Subcutaneous adipose tissue (tissue), 4 donors: ENCODE results near the gene SLU7. TPM values are rescaled to one million over a fixed set of nuclear protein-coding genes. Genes with fewer than 3 reads are reported as not detected.

ENCODE experiments used
- CTCF ChIP-seq: fragments of 450-650 bp; IDR thresholded peaks from one replicate; pipeline ENCODE4 v1.5.1; 2016; ENCODE audit warnings: low read depth, mild to moderate bottlenecking, control low read depth, antibody characterized with exemption, moderate library complexity
- total RNA-seq, 4 donors: library from RNA; depleted of rRNA; stranded (reverse); fragments of >200 nt; gene quantifications; one replicate each; pipeline ENCODE4 v1.1.0, GENCODE V29; 2016

SLU7 gene
- total RNA-seq, 4 donors from 2014 or later: 42.8 to 98.0 (median 70.5) TPM

DNA sequence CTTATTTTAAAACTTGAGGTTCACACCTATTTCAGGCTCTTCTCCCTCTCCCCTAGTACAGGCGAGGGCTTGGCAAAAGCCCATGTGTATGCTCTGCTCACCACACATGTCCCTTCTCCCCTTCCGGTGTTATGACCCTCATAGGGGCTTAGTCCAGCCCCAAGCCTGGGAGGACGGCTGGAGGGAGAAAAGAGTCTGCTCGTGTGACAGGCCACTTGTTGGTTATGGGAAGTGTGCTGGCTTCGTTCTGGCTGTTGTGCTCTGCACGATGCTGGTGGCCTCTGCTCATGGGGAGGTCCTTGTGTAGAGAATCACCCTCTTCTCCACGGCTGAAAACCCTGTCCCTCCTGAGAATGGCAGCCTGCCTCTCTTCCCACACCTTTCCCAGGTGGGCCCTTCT, 13.9 kb upstream of the SLU7 start:
- no peak for TF ChIP-seq CTCF

- TF ChIP-seq CTCF: no peak
These were observed 13.3 kb upstream of the SLU7 start for GRCh38 chr5:160432196-160432595.

- TF ChIP-seq CTCF: no peak
These were observed 8.7 kb upstream of the SLU7 start for GRCh38 chr5:160427607-160428006.

DNA sequence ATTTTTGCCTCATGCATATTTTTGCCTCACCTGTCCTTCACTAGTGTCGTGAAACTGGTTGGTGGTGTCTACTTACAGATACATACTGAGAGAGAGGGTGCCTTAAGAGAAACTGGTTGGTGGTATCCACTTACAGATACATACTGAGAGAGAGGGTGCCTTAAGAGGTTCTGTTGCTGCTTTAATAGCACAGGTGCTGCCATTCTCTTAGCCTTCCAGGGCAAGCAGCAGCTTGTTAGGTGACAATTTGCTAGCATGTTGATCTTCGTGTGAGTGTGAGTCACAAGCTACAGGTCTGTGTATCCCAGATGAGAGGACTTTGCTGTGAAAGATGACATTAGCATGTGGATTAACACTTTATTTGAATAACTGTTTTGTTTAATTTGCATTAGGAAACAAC, 4.2 kb upstream of the SLU7 start:
- TF ChIP-seq CTCF: no peak

DNA sequence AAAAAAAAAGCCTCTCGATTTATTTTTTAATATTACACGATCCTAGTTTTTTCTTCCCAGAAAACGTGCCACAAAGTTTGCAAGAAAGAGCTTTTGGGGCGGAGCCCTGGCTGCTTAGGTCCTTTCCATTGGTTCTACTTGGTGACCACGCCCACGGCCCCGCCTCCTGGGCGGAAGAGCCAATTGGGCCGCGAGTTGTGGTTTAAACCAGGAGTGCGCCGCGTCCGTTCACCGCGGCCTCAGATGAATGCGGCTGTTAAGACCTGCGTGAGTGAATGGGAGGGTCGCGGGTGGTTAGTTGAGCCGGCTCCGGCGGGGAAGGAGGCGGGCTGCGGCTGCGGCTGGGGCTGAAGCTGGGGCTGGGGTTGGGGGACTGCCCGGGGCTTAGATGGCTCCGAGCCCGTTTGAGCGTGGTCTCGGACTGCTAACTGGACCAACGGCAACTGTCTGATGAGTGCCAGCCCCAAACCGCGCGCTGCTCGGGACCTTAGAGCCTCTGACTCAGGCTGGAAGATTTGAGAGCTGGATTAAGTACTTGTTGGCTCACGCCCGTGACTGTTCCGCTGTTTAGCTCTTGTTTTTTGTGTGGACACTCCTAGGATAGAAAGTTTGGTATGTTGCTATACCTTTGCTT, 2.9 kb upstream of the SLU7 start, which contains the start of gene PTTG1:
Gene PTTG1 (plus strand): TSS at position 231 of the 634 bp plus-strand sequence. CDS start 458 bp downstream, outside the sequence.
- TF ChIP-seq CTCF: no peak

GRCh38 chr5:160420331-160420610, 1.4 kb upstream of the SLU7 start:
- TF ChIP-seq CTCF: no peak

DNA sequence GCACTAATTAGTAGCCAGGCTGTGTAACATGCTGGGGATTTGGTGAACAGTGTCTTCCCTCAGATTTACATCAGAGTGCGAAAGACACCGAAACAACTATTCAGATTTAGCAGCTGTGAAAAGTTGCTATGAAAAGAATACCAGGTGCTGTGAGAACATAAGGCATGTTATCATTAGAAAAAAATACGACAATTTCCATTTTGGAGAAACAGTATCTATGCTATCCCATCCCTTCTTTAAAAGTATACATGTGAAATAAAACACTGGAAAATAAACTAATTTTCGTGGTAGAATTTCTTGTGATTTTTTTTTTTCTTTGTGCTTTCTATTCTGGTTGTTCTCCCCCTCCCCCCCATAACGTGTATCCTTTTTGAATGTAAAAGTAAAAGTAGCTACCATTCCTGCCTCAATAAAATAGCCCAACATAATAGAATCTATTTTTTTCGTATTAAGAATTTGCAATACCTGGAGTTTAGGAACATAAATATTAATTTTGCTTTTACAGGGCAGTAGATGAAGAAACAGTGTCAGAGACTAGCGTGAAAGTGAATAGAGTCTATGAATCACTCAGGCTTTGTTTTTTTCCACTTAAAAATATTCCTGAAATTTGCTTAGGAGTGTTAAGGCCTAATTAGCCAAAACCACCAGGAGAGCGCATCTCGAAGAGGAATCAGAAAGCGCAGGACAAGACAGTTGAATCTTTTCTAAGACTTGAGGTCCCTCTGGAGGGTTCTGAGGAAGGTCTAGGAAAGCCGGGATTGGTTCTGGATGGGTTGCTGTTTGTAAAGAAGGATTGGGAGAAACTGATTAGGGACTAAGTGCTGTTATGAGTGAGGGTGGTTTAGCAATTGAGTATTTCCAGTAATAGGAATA, 813 bp upstream of the SLU7 start:
- no peak for TF ChIP-seq CTCF
